IMR-90 (cell line): ENCODE measurements around the gene BTBD2. TPM values are rescaled to one million over a fixed set of nuclear protein-coding genes. Genes with fewer than 3 reads are reported as not detected.

Source experiments
- ATAC-seq: fragments of 200-7000 bp; cut with Tn5 transposase; 2 replicates; pipeline ENCODE4 v1.9.1; 2020; ENCODE audit warnings: low read depth, mild to moderate bottlenecking, moderate library complexity
- BruUV-seq: library from RNA; stranded (reverse); fragments of 400-500 nt; replicated peaks from 2 replicates; lab custom pipeline; 2021; lab: Mats Ljungman, UMichigan
- CTCF ChIA-PET: fragments of 300-600 bp; formaldehyde crosslinking; extraction: SDS; loops from one replicate; lab custom pipeline; 2021; ENCODE audit warnings: antibody characterized with exemption; lab: Yijun Ruan, JAX
- POLR2A ChIA-PET: fragments of 300-600 bp; sonication (Branson Sonifier 250); formaldehyde crosslinking; loops from one replicate; lab custom pipeline; 2022; ENCODE audit warnings: antibody characterized with exemption; ENCODE audit not compliant: unreplicated experiment; lab: Charles Lee
- DNase-seq: peaks from one replicate; pipeline ENCODE4 v3.0.0; 2013
- H2AFZ ChIP-seq: replicated peaks from 2 replicates; pipeline ENCODE3; 2013; ENCODE audit warnings: low read length, mild to moderate bottlenecking; ENCODE audit not compliant: poor library complexity
- H2AK5ac ChIP-seq: 2 replicates; pipeline ENCODE4 v1.6.1; 2013; ENCODE audit warnings: low read depth, low read length, inconsistent platforms
- H2AK9ac ChIP-seq: replicated peaks from 2 replicates; pipeline ENCODE3; 2013; ENCODE audit warnings: mild to moderate bottlenecking, low read depth, low read length, moderate library complexity; ENCODE audit not compliant: poor library complexity
- H2BK120ac ChIP-seq: 2 replicates; pipeline ENCODE4 v1.6.1; 2013; ENCODE audit warnings: low read depth, low read length, inconsistent platforms
- H2BK15ac ChIP-seq: 3 replicates; pipeline ENCODE4 v1.6.1; 2013; ENCODE audit warnings: low read depth, low read length, inconsistent platforms
- H2BK20ac ChIP-seq: 2 replicates; pipeline ENCODE4 v1.6.1; 2013; ENCODE audit warnings: low read depth, mild to moderate bottlenecking, inconsistent platforms, low read length, moderate library complexity
- H2BK5ac ChIP-seq: 2 replicates; pipeline ENCODE4 v1.6.1; 2013; ENCODE audit warnings: mild to moderate bottlenecking, low read depth, low read length, inconsistent platforms; ENCODE audit not compliant: poor library complexity, severe bottlenecking
- H3K14ac ChIP-seq: replicated peaks from 2 replicates; pipeline ENCODE4 v1.6.1; 2013; ENCODE audit warnings: low read depth, low read length, inconsistent platforms
- H3K18ac ChIP-seq: 2 replicates; pipeline ENCODE4 v1.6.1; 2013; ENCODE audit warnings: low read depth, low read length, control low read depth
- H3K23ac ChIP-seq: 2 replicates; pipeline ENCODE4 v1.6.1; 2013; ENCODE audit warnings: low read depth, low read length, inconsistent platforms
- H3K27ac ChIP-seq: 2 replicates; pipeline ENCODE4 v1.5.1; 2013; ENCODE audit warnings: mild to moderate bottlenecking, control low read depth, low read length; ENCODE audit not compliant: insufficient read depth
- H3K27me3 ChIP-seq: 2 replicates; pipeline ENCODE4 v1.6.1; 2013; ENCODE audit warnings: low read length; ENCODE audit not compliant: control insufficient read depth, insufficient read depth
- H3K36me3 ChIP-seq: 2 replicates; pipeline ENCODE4 v1.6.1; 2013; ENCODE audit warnings: low read length, mixed read lengths; ENCODE audit not compliant: control insufficient read depth, insufficient read depth
- H3K4ac ChIP-seq: 2 replicates; pipeline ENCODE4 v1.6.1; 2013; ENCODE audit warnings: low read depth, low read length, inconsistent platforms
- H3K4me1 ChIP-seq: 2 replicates; pipeline ENCODE4 v1.6.1; 2013; ENCODE audit warnings: low read length, mixed read lengths; ENCODE audit not compliant: control insufficient read depth, insufficient read depth
- H3K4me2 ChIP-seq: 2 replicates; pipeline ENCODE4 v1.6.1; 2013; ENCODE audit warnings: low read depth, mild to moderate bottlenecking, control low read depth, low read length, moderate library complexity
- H3K4me3 ChIP-seq: 2 replicates; pipeline ENCODE4 v1.5.1; 2013; ENCODE audit warnings: low read depth, mild to moderate bottlenecking, control low read depth, low read length, moderate library complexity; ENCODE audit not compliant: insufficient read depth
- H3K56ac ChIP-seq: 2 replicates; pipeline ENCODE4 v1.6.1; 2013; ENCODE audit warnings: low read length, inconsistent platforms; ENCODE audit not compliant: insufficient read depth; ENCODE audit errors: extremely low read depth
- H3K79me1 ChIP-seq, 2 experiments: 2 replicates each; pipeline ENCODE4 v1.6.1; 2013; ENCODE audit warnings: low read length in 2 of 2, inconsistent platforms in 1 of 2, low read depth in 1 of 2
- H3K9ac ChIP-seq: 2 replicates; pipeline ENCODE4 v1.6.1; 2013; ENCODE audit warnings: low read depth, low read length, control low read depth
- H3K9me1 ChIP-seq: 2 replicates; pipeline ENCODE4 v1.6.1; 2013; ENCODE audit warnings: low read length, inconsistent platforms; ENCODE audit not compliant: insufficient read depth
- H3K9me3 ChIP-seq: 2 replicates; pipeline ENCODE4 v1.6.1; 2013; ENCODE audit warnings: low read length; ENCODE audit not compliant: control insufficient read depth, insufficient read depth
- H4K20me1 ChIP-seq: 2 replicates; pipeline ENCODE4 v1.6.1; 2013; ENCODE audit warnings: low read length, inconsistent platforms; ENCODE audit not compliant: insufficient read depth
- H4K5ac ChIP-seq: 2 replicates; pipeline ENCODE4 v1.6.1; 2013; ENCODE audit warnings: mild to moderate bottlenecking, low read depth, low read length, control low read depth
- H4K8ac ChIP-seq, 2 experiments: 2 replicates each; pipeline ENCODE4 v1.6.1; 2013; ENCODE audit warnings: low read depth in 2 of 2, low read length in 2 of 2, control low read depth in 1 of 2, inconsistent platforms in 1 of 2
- H4K91ac ChIP-seq: 2 replicates; pipeline ENCODE4 v1.6.1; 2013; ENCODE audit warnings: low read depth, low read length, inconsistent platforms; ENCODE audit not compliant: insufficient read depth
- MAFK ChIP-seq: IDR thresholded peaks from 2 replicates; pipeline ENCODE4 v1.6.1; 2012; ENCODE audit warnings: low read depth, low read length, improper control_type of control experiment
- RAD21 ChIP-seq: IDR thresholded peaks from 2 replicates; pipeline ENCODE4 v1.6.1; 2012; ENCODE audit warnings: low read length, improper control_type of control experiment
- SMC3 ChIP-seq: fragments of 150-350 bp; IDR thresholded peaks from 2 replicates; pipeline ENCODE4 v1.6.1; 2016; ENCODE audit warnings: low read depth, mild to moderate bottlenecking, antibody characterized with exemption, low read length, moderate library complexity
- WGBS, 2 experiments: methylation state at CpG; one replicate each; pipeline versions ENCODE4 v1.1.5 to v1.1.7; 2013; ENCODE audit warnings: missing lambda C conversion rate in 2 of 2; ENCODE audit not compliant: insufficient read length in 1 of 2; ENCODE audit errors: extremely low coverage in 2 of 2; 5-methylcytosine and 5-hydroxymethylcytosine counted together
- dilution Hi-C: fragments of 300-500 bp; cut with HindIII; formaldehyde crosslinking; loops from one replicate; pipeline ENCODE4 v1.14.3; 2018; ENCODE audit warnings: low sequenced_read_pairs; ENCODE audit not compliant: unreplicated experiment
- in situ Hi-C: fragments of 300-500 bp; cut with MboI; formaldehyde crosslinking; loops from 3 replicates; pipeline ENCODE4 v1.14.3; 2019; ENCODE audit warnings: low sequenced_read_pairs, inconsistent platforms, mixed read lengths
- intact Hi-C: fragments of 100-400 bp; cut with micrococcal nuclease; formaldehyde crosslinking; loops from 2 replicates; pipeline ENCODE4 v1.10.0; 2022
- polyA plus RNA-seq, 3 experiments: library from polyadenylated mRNA; depleted of rRNA; stranded (reverse); fragments of >200 nt; gene quantifications; 2 replicates each; pipeline ENCODE4 v1.2.3, GENCODE V29; 2012; ENCODE audit warnings: low replicate concordance in 1 of 3
- total RNA-seq: library from RNA; depleted of rRNA; stranded (reverse); fragments of >200 nt; gene quantifications from 2 replicates; pipeline ENCODE4 v1.2.3, GENCODE V29; 2012

BTBD2 gene
- total and polyA plus RNA-seq, 2 of the 4 experiments (the other 2 are of a cell fraction) = 24.4 to 65.7 TPM

GRCh38 chr19:1959928-1960589, 55.5 kb downstream of the BTBD2 start:
- Histone ChIP-seq H3K9me1 (peaks cover 6% of the 10 kb centered on the region; the same call in 1 of the 2 replicates), H3K36me3 (peaks cover 5% of the 10 kb centered on the region), H4K20me1 (peaks cover 77% of the 10 kb centered on the region), H2BK120ac (no peak overlapping the region), H3K9me3 (no peaks in the 10 kb centered on the region), H3K79me1 (peaks cover 7 to 63% of the 10 kb centered on the region in 2 experiments), H3K56ac (no peak overlapping the region), H2BK5ac (no peak overlapping the region), H3K23ac (no peak overlapping the region), H4K91ac (no peak overlapping the region), H3K27me3 (no peaks in the 10 kb centered on the region), H2AK9ac (no peak overlapping the region), H3K9ac (no peak overlapping the region), H4K8ac (no peak overlapping the region), H3K4ac (no peak overlapping the region), H2BK20ac (no peak overlapping the region), H3K27ac (no peak overlapping the region), H2BK15ac (no peak overlapping the region), H4K5ac (no peak overlapping the region), H2AFZ (no peak overlapping the region), H3K14ac (no peak overlapping the region), H3K4me3 (no peak overlapping the region), H3K18ac (no peak overlapping the region), H3K4me1 (no peaks in the 10 kb centered on the region), H3K4me2 (no peak overlapping the region), H2AK5ac (no peak overlapping the region)
- dilution Hi-C loops = no loop called here
- TF ChIP-seq RAD21 (no peak), MAFK (no peak), SMC3 (no peak)
- in situ Hi-C loops = no loop called here
- BruUV-seq = no TSS peak
- WGBS, 2 experiments = 93% methylated on average over 15 of the region's 32 CpGs; no CpG with 5 or more reads in 1 of the 2 experiments
- CTCF ChIA-PET = no interaction called here
- intact Hi-C loops = no loop called here
- ATAC-seq (no peak), DNase-seq (no peak)
- POLR2A ChIA-PET = no interaction called here
